ENCODE measurements around the gene ABCA1. TPM values are rescaled to one million over a fixed set of nuclear protein-coding genes. Genes with fewer than 3 reads are reported as not detected.

ABCA1 gene
- total and polyA plus RNA-seq, 10 of the 15 experiments (the other 5 are each of a cell fraction or from before 2014, with no cell fraction given) = 0.01 to 0.56 (median 0.16) TPM

DNA sequence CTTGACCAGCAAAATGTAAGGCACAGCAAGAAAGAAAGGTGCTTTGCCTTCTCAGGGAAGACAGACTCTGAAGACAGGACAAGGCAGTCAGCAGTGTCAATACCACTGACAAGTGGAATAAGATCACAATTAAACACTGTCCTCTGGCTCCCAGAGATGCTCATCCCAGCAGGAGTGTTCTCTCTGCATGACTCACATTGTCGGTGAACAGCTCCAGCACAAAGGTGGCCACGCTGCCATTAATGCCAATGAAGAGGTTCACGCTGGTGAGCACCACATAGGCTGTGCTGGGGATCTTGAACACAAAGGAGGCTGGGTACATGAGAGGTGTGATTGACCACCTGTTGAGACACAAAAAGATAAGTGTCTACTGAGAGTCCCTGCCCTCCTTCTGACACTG, 132.1 kb downstream of the ABCA1 start:
- Histone ChIP-seq H3K27me3 (replicated peaks in 1 of 2; ENCODE audit: control insufficient read depth in 2 of 2, insufficient read depth in 2 of 2, low read length in 1 of 2) (peaks cover 0 to 2% of the 10 kb centered on the region in 2 experiments; a peak in 1 of 4 replicates), H3K4me1 (ENCODE audit: control insufficient read depth, insufficient read depth, low read length) (no peaks in the 10 kb centered on the region), H3K4me3 (no peak overlapping the region), H3K79me2 (ENCODE audit: control insufficient read depth, insufficient read depth, low read length) (no peaks in the 10 kb centered on the region), H3K9me3 (replicated peaks; ENCODE audit: control insufficient read depth, insufficient read depth, low read length) (no peaks in the 10 kb centered on the region), H4K20me1 (ENCODE audit: control insufficient read depth, insufficient read depth) (no peaks in the 10 kb centered on the region), H3K4me2 (ENCODE audit: control insufficient read depth, insufficient read depth) (no peak overlapping the region), H3K27ac (ENCODE audit: control insufficient read depth, insufficient read depth) (no peak overlapping the region), H3K9ac (ENCODE audit: control insufficient read depth, insufficient read depth, low read length) (no peak overlapping the region), H3K36me3 (ENCODE audit: control insufficient read depth in 2 of 2, insufficient read depth in 2 of 2, low read length in 1 of 2) (no peaks in the 10 kb centered on the region), H2AFZ (ENCODE audit: control insufficient read depth, low read depth, low read length) (no peak overlapping the region)
- FAIRE-seq (no peak), ATAC-seq (no peak), DNase-seq (ENCODE audit: low read depth, low spot score) (no peak)
- intact Hi-C loops (cut with micrococcal nuclease; ENCODE audit: unreplicated experiment) (no loop called here), in situ Hi-C loops (cut with MboI) (no loop called here)
- CTCF ChIA-PET = no interaction called here
- POLR2A ChIA-PET = no interaction called here
- WGBS (ENCODE audit: insufficient coverage, insufficient replicate concordance, low lambda C conversion rate, missing lambda C conversion rate) = 71% methylated on average over 3 of the region's 3 CpGs
- SMC1A ChIA-PET (ENCODE audit: uncharacterized antibody, unreplicated experiment) = interaction anchor here (0.6 kb wide), 1 partner anchor 10 kb away, joined by 3 read pairs; no protein-coding TSS in a partner anchor
- no TSS peak for BruUV-seq (replicated peaks)
- RAD21 ChIA-PET (ENCODE audit: unreplicated experiment) = interaction anchor here (0.6 kb wide), 1 partner anchor 1109 kb away, joined by 3 read pairs; no protein-coding TSS in a partner anchor
- TF ChIP-seq BCL11A (IDR thresholded peaks at IDR 0.05; ENCODE audit: low read depth, low read length) (no peak), EED (IDR thresholded peaks at IDR 0.05; ENCODE audit: low read depth) (no peak), MTA2 (IDR thresholded peaks at IDR 0.05; ENCODE audit: low read depth) (no peak), JUNB (IDR thresholded peaks at IDR 0.05) (no peak), CBFB (IDR thresholded peaks at IDR 0.05; ENCODE audit: low read depth) (no peak), MEF2A (IDR thresholded peaks at IDR 0.05; ENCODE audit: insufficient read depth, low read depth, low read length) (no peak), KAT2A (conservative IDR thresholded peaks at IDR 0.05; ENCODE audit: control insufficient read depth, low read depth, low read length) (no peak), TCF3 (IDR thresholded peaks at IDR 0.05; ENCODE audit: borderline replicate concordance, insufficient read depth, low read depth, low read length) (no peak), SIX5 (IDR thresholded peaks at IDR 0.05; ENCODE audit: low read depth, low read length, severe bottlenecking) (no peak), MYB (IDR thresholded peaks at IDR 0.05; ENCODE audit: borderline replicate concordance, low read depth, low read length) (no peak)
- TF ChIP-seq, protein P1, sequence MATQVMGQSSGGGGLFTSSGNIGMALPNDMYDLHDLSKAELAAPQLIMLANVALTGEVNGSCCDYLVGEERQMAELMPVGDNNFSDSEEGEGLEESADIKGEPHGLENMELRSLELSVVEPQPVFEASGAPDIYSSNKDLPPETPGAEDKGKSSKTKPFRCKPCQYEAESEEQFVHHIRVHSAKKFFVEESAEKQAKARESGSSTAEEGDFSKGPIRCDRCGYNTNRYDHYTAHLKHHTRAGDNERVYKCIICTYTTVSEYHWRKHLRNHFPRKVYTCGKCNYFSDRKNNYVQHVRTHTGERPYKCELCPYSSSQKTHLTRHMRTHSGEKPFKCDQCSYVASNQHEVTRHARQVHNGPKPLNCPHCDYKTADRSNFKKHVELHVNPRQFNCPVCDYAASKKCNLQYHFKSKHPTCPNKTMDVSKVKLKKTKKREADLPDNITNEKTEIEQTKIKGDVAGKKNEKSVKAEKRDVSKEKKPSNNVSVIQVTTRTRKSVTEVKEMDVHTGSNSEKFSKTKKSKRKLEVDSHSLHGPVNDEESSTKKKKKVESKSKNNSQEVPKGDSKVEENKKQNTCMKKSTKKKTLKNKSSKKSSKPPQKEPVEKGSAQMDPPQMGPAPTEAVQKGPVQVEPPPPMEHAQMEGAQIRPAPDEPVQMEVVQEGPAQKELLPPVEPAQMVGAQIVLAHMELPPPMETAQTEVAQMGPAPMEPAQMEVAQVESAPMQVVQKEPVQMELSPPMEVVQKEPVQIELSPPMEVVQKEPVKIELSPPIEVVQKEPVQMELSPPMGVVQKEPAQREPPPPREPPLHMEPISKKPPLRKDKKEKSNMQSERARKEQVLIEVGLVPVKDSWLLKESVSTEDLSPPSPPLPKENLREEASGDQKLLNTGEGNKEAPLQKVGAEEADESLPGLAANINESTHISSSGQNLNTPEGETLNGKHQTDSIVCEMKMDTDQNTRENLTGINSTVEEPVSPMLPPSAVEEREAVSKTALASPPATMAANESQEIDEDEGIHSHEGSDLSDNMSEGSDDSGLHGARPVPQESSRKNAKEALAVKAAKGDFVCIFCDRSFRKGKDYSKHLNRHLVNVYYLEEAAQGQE (IDR thresholded peaks at IDR 0.05; ENCODE audit: low read depth, low read length) = no peak
- TF ChIP-seq, protein P2, sequence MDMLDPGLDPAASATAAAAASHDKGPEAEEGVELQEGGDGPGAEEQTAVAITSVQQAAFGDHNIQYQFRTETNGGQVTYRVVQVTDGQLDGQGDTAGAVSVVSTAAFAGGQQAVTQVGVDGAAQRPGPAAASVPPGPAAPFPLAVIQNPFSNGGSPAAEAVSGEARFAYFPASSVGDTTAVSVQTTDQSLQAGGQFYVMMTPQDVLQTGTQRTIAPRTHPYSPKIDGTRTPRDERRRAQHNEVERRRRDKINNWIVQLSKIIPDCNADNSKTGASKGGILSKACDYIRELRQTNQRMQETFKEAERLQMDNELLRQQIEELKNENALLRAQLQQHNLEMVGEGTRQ (IDR thresholded peaks at IDR 0.05; ENCODE audit: borderline replicate concordance, low read depth, low read length) = no peak
- TF ChIP-seq, protein P3, sequence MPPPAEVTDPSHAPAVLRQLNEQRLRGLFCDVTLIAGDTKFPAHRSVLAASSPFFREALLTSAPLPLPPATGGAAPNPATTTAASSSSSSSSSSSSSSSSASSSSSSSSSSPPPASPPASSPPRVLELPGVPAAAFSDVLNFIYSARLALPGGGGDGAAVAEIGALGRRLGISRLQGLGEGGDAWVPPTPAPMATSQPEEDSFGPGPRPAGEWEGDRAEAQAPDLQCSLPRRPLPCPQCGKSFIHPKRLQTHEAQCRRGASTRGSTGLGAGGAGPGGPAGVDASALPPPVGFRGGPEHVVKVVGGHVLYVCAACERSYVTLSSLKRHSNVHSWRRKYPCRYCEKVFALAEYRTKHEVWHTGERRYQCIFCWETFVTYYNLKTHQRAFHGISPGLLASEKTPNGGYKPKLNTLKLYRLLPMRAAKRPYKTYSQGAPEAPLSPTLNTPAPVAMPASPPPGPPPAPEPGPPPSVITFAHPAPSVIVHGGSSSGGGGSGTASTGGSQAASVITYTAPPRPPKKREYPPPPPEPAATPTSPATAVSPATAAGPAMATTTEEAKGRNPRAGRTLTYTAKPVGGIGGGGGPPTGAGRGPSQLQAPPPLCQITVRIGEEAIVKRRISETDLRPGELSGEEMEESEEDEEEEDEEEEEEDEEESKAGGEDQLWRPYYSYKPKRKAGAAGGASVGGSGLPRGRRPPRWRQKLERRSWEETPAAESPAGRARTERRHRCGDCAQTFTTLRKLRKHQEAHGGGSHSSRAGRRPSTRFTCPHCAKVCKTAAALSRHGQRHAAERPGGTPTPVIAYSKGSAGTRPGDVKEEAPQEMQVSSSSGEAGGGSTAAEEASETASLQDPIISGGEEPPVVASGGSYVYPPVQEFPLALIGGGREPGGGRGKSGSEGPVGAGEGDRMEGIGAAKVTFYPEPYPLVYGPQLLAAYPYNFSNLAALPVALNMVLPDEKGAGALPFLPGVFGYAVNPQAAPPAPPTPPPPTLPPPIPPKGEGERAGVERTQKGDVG (CRISPR knock-in tag; IDR thresholded peaks at IDR 0.05) = no peak
- TF ChIP-seq, protein P4, sequence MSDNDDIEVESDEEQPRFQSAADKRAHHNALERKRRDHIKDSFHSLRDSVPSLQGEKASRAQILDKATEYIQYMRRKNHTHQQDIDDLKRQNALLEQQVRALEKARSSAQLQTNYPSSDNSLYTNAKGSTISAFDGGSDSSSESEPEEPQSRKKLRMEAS (IDR thresholded peaks at IDR 0.05; ENCODE audit: low read depth, low read length) = no peak
